RWPE2 (cell line): Measurements from ENCODE around the gene EXOC3L2.

ENCODE experiments used
- ATAC-seq: fragments of 200-7000 bp; cut with Tn5 transposase; 3 replicates; pipeline ENCODE4 v1.9.1; 2021; ENCODE audit warnings: low read depth
- DNase-seq: peaks from one replicate; pipeline ENCODE4 v3.0.0-alpha.2; 2020; ENCODE audit warnings: low spot score
- H3K27ac ChIP-seq: fragments of 450-650 bp; 2 replicates; pipeline ENCODE4 v1.5.1; 2017; ENCODE audit warnings: mild to moderate bottlenecking; ENCODE audit not compliant: poor library complexity, severe bottlenecking
- H3K27me3 ChIP-seq: fragments of 250-450 bp; sonication (Bioruptor Pico); 2 replicates; pipeline ENCODE4 v1.5.1; 2021; ENCODE audit warnings: mild to moderate bottlenecking, moderate library complexity; ENCODE audit not compliant: insufficient read depth, poor library complexity, severe bottlenecking
- H3K36me3 ChIP-seq: fragments of 250-450 bp; sonication (Bioruptor Pico); 2 replicates; pipeline ENCODE4 v1.5.1; 2020; ENCODE audit warnings: low read depth, mild to moderate bottlenecking, moderate library complexity
- H3K4me1 ChIP-seq: fragments of 250-450 bp; sonication (Bioruptor Pico); 2 replicates; pipeline ENCODE4 v1.5.1; 2021; ENCODE audit warnings: mild to moderate bottlenecking, moderate library complexity; ENCODE audit not compliant: insufficient read depth, poor library complexity, severe bottlenecking
- H3K4me3 ChIP-seq: fragments of 250-450 bp; sonication (Bioruptor Pico); 2 replicates; pipeline ENCODE4 v1.5.1; 2021; ENCODE audit warnings: mild to moderate bottlenecking, moderate library complexity; ENCODE audit not compliant: severe bottlenecking
- H3K9me3 ChIP-seq: fragments of 250-450 bp; sonication (Bioruptor Pico); 2 replicates; pipeline ENCODE4 v1.5.1; 2021; ENCODE audit warnings: mild to moderate bottlenecking, moderate library complexity; ENCODE audit not compliant: severe bottlenecking
- CTCF ChIP-seq: fragments of 450-650 bp; IDR thresholded peaks from one replicate; pipeline ENCODE4 v1.5.1; 2017; ENCODE audit warnings: mild to moderate bottlenecking, moderate library complexity; ENCODE audit not compliant: poor library complexity, severe bottlenecking

EXOC3L2 gene

DNA sequence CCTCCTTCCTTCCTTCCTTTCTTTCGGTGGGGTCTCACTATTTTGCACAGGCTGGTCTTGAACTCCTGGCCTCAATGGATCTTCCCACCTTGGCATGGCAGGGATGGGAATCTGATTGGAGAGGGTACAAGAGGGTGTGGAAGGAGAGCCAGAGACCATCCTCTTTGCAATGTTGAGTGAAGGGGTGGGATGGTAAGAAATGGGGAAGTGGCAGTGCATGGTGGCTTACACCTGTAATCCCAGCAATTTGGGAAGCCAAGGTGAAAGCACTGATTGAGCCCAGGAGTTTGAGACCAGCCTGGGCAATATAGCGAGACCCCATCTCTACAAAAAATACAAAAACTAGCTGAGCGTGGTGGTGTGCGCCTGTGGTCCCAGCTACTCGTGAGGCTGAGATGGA is 61.1 kb downstream of the EXOC3L2 start:
- no peak overlapping the region for H3K4me3 ChIP-seq
- DNase-seq: no peak
- no peak for ATAC-seq
- TF ChIP-seq CTCF: no peak
- no peaks in the 10 kb centered on the region for H3K9me3 ChIP-seq
- no peak overlapping the region for H3K27ac ChIP-seq
- H3K36me3 ChIP-seq: no peaks in the 10 kb centered on the region
- peaks cover 3% of the 10 kb centered on the region for H3K4me1 ChIP-seq
- no peaks in the 10 kb centered on the region for H3K27me3 ChIP-seq

DNA sequence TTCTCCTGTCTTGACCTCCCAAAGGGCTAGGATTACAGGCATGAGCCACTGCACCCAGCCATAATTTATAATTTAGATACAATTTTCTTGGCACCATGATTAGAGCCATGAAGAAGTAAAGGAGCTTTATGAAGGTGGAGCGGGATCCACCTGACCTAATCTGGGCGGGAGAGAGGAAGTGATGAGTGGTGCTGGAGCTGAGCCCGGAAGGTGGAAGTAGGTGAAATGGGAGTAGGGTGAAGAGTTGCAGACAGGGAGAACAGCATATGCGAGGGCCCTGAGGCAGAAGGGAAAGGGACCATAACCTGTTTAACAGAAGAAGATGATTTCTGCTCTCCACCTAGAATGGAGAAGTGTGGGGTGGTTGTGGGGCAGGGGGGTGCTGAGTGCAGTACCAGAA is 62.4 kb downstream of the EXOC3L2 start:
- H3K4me3 ChIP-seq: no peak overlapping the region
- no peaks in the 10 kb centered on the region for H3K36me3 ChIP-seq
- no peak for TF ChIP-seq CTCF
- H3K4me1 ChIP-seq: peaks cover 3% of the 10 kb centered on the region
- DNase-seq (no peak), ATAC-seq (no peak)
- H3K27me3 ChIP-seq: no peaks in the 10 kb centered on the region
- H3K27ac ChIP-seq: no peak overlapping the region
- H3K9me3 ChIP-seq: no peaks in the 10 kb centered on the region

- ATAC-seq (no peak), DNase-seq (no peak)
- H3K27ac ChIP-seq: no peak overlapping the region
- H3K4me1 ChIP-seq: peaks cover 6% of the 10 kb centered on the region
- H3K9me3 ChIP-seq: no peaks in the 10 kb centered on the region
- H3K36me3 ChIP-seq: no peaks in the 10 kb centered on the region
- H3K27me3 ChIP-seq: no peaks in the 10 kb centered on the region
- TF ChIP-seq CTCF: no peak
- H3K4me3 ChIP-seq: no peak overlapping the region
Measured at GRCh38 chr19:45180936-45181335, 64.3 kb downstream of the EXOC3L2 start.

GRCh38 chr19:45179892-45180370 is 65.3 kb downstream of the EXOC3L2 start:
- TF ChIP-seq CTCF: no peak
- Histone ChIP-seq H3K9me3 (no peaks in the 10 kb centered on the region), H3K27ac (peak overlapping the region; percentile 67), H3K36me3 (no peaks in the 10 kb centered on the region), H3K27me3 (no peaks in the 10 kb centered on the region), H3K4me3 (peak overlapping the region; percentile 61), H3K4me1 (peaks cover 6% of the 10 kb centered on the region)
- ATAC-seq: no peak
- DNase-seq: no peak

DNA sequence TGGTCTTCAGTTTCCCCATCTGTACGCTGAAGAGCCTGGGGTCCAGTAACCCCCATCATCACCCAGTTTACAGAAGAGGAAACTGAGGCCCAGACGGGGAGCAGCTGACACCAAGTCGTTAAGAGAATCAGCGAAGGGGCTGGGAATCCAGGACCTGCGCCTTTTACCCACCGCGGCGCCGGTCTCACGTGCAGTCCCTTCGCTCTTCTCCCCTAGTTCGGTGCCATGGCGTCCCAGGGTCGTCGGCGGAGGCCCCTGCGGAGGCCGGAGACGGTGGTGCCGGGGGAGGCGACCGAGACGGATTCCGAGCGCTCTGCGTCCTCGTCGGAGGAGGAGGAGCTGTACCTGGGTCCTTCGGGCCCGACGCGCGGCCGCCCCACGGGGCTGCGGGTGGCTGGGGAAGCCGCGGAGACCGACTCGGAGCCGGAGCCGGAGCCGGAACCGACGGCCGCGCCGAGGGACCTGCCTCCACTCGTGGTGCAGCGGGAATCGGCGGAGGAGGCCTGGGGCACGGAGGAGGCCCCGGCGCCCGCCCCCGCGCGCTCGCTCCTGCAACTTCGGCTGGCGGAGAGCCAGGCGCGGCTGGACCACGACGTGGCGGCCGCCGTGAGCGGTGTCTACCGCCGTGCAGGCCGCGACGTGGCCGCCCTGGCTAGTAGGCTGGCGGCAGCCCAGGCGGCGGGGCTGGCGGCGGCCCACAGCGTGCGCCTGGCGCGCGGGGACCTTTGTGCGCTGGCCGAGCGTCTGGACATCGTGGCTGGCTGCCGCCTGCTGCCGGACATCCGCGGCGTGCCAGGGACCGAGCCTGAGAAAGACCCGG is 65.9 kb downstream of the EXOC3L2 start:
- Histone ChIP-seq H3K4me1 (peaks cover 6% of the 10 kb centered on the region), H3K27ac (peak overlapping the region; percentile 67), H3K36me3 (no peaks in the 10 kb centered on the region), H3K4me3 (peak overlapping the region; percentile 61), H3K27me3 (no peaks in the 10 kb centered on the region), H3K9me3 (no peaks in the 10 kb centered on the region)
- TF ChIP-seq CTCF: no peak
- no peak for ATAC-seq
- DNase-seq: no peak
